Upper lobe of left lung (tissue), 6 donors: ENCODE data around the gene VPS33B. TPM values are rescaled to one million over a fixed set of nuclear protein-coding genes. Genes with fewer than 3 reads are reported as not detected.

Experiments used
- ATAC-seq, 2 donors: fragments of 200-7000 bp; cut with Tn5 transposase; one replicate each; pipeline ENCODE4 v1.9.1; 2022; ENCODE audit warnings: mild to moderate bottlenecking in 2 of 2, moderate library complexity in 2 of 2; ENCODE audit not compliant: low FRiP score in 2 of 2
- DNase-seq, 2 donors: peaks; one replicate each; pipeline ENCODE4 v3.0.0-alpha.2; 2019 to 2020
- H3K27ac ChIP-seq, 4 donors: fragments of 200-600 bp; sonication (generic); one replicate each; pipeline ENCODE4 v1.5.1; 2016 to 2019
- H3K27me3 ChIP-seq, 4 donors: fragments of 200-600 bp; sonication (generic); one replicate each; pipeline ENCODE4 v1.5.1; 2017 to 2019
- H3K36me3 ChIP-seq, 4 donors: fragments of 200-600 bp; sonication (generic); one replicate each; pipeline ENCODE4 v1.5.1; 2016 to 2019
- H3K4me1 ChIP-seq, 4 donors: fragments of 200-600 bp; sonication (generic); one replicate each; pipeline ENCODE4 v1.5.1; 2018 to 2019
- H3K4me3 ChIP-seq, 4 donors: fragments of 200-600 bp; sonication (generic); one replicate each; pipeline ENCODE4 v1.5.1; 2017 to 2019; ENCODE audit warnings: mild to moderate bottlenecking in 2 of 4, moderate library complexity in 1 of 4
- H3K9me3 ChIP-seq, 4 donors: fragments of 200-600 bp; sonication (generic); one replicate each; pipeline ENCODE4 v1.5.1; 2018 to 2019
- CTCF ChIP-seq, 6 experiments: fragments of 450-650 bp in 4 of 6; fragments of 200-600 bp in 2 of 6; sonication (generic) in 2 of 6; IDR thresholded peaks; one replicate each; pipeline ENCODE4 v1.5.1; 2016 to 2019; ENCODE audit warnings: antibody characterized with exemption in 6 of 6
- EP300 ChIP-seq, 4 donors: sonication (generic); formaldehyde crosslinking; IDR thresholded peaks; one replicate each; pipeline ENCODE4 v1.5.1; 2017; ENCODE audit warnings: antibody characterized with exemption in 4 of 4, control low read depth in 2 of 4
- POLR2A ChIP-seq, 4 donors: fragments of 450-650 bp; IDR thresholded peaks; one replicate each; pipeline ENCODE4 v1.5.1; 2016 to 2017; ENCODE audit warnings: antibody characterized with exemption in 4 of 4, mild to moderate bottlenecking in 2 of 4
- POLR2AphosphoS5 ChIP-seq, 2 donors: sonication (generic); formaldehyde crosslinking; IDR thresholded peaks; one replicate each; pipeline ENCODE4 v1.5.1; 2017; ENCODE audit warnings: antibody characterized with exemption in 2 of 2
- WGBS, 2 donors: methylation state at CpG; one replicate each; pipeline ENCODE4 v1.1.5; 2017 to 2018; 5-methylcytosine and 5-hydroxymethylcytosine counted together
- total RNA-seq, 6 donors: library from RNA; depleted of rRNA in 4 of 6; stranded (reverse); fragments of >200 nt in 4 of 6; gene quantifications; one replicate each; pipeline versions ENCODE4 v1.1.0 to v1.2.1, GENCODE V29; 2016 to 2021
- donor health status: DM: no; HTN: no; CAD: no; lungs with moderate emphysema.
- donor health status: DM: no; HTN: yes; CAD: no; lungs with severe emphysema.

VPS33B gene
- total RNA-seq, 6 donors from 2014 or later = 9.2 to 20.2 (median 14.8) TPM

GRCh38 chr15:90957031-90957790 is 65.2 kb downstream of the VPS33B start:
- H3K27ac ChIP-seq = peak overlapping the region in 2 of 4 donors; percentile 43 to 49
- H3K36me3 ChIP-seq = peaks cover 0 to 41% (median 27%) of the 10 kb centered on the region in 4 donors
- peak overlapping the region; percentile 40 to 69 (median 56) for H3K4me3 ChIP-seq
- WGBS, 2 donors = 38 to 47% methylated on average over 21 to 43 of the region's 63 CpGs
- DNase-seq = peak in 1 of 2 donors; percentile 90
- no peaks in the 10 kb centered on the region for H3K27me3 ChIP-seq
- TF ChIP-seq EP300 (IDR thresholded peaks at IDR 0.05) (no peak), CTCF (IDR thresholded peaks at IDR 0.05) (no peak), POLR2A (IDR thresholded peaks at IDR 0.05) (no peak), POLR2AphosphoS5 (IDR thresholded peaks at IDR 0.05) (no peak)
- ATAC-seq = peak in 1 of 2 donors; percentile 22
- no peaks in the 10 kb centered on the region for H3K9me3 ChIP-seq
- H3K4me1 ChIP-seq = peaks cover 23 to 35% (median 25%) of the 10 kb centered on the region in 4 donors

- Histone ChIP-seq H3K4me3 (peak overlapping the region; percentile 40 to 69 (median 56)), H3K27ac (peak overlapping the region in 2 of 4 donors; percentile 43 to 49), H3K9me3 (no peaks in the 10 kb centered on the region), H3K36me3 (peaks cover 0 to 41% (median 27%) of the 10 kb centered on the region in 4 donors), H3K27me3 (no peaks in the 10 kb centered on the region), H3K4me1 (peaks cover 23 to 35% (median 25%) of the 10 kb centered on the region in 4 donors)
- ATAC-seq (peak; percentile 30 to 77), DNase-seq (peak; percentile 80 to 97)
- peak in 1 of 2 donors; percentile 5 for TF ChIP-seq POLR2AphosphoS5 (IDR thresholded peaks at IDR 0.05)
- no peak for TF ChIP-seq EP300 (IDR thresholded peaks at IDR 0.05)
- TF ChIP-seq POLR2A (IDR thresholded peaks at IDR 0.05) = no peak
- peak; percentile 89 to 98 (median 92) for TF ChIP-seq CTCF (IDR thresholded peaks at IDR 0.05)
- WGBS, 2 donors = 13 to 28% methylated on average over 23 to 44 of the region's 56 CpGs
Observed at GRCh38 chr15:90956274-90957030, 65.9 kb downstream of the VPS33B start.

- H3K4me1 ChIP-seq = peaks cover 23 to 35% (median 25%) of the 10 kb centered on the region in 4 donors
- TF ChIP-seq EP300 (IDR thresholded peaks at IDR 0.05) = no peak
- TF ChIP-seq POLR2AphosphoS5 (IDR thresholded peaks at IDR 0.05) = no peak
- TF ChIP-seq CTCF (IDR thresholded peaks at IDR 0.05) = no peak
- TF ChIP-seq POLR2A (IDR thresholded peaks at IDR 0.05) = no peak
- no peaks in the 10 kb centered on the region for H3K9me3 ChIP-seq
- H3K27me3 ChIP-seq = no peaks in the 10 kb centered on the region
- 70 to 72% methylated on average over 20 of the region's 20 CpGs for WGBS, 2 donors
- no peak for DNase-seq
- H3K27ac ChIP-seq = peak overlapping the region in 1 of 4 donors; percentile 49
- ATAC-seq = no peak
- peaks cover 1 to 41% (median 26%) of the 10 kb centered on the region in 4 donors for H3K36me3 ChIP-seq
- H3K4me3 ChIP-seq = peak overlapping the region in 3 of 4 donors; percentile 55 to 85 (median 64)
Observed at GRCh38 chr15:90955624-90956273, 66.6 kb downstream of the VPS33B start.

- DNase-seq = peak; percentile 98 to 99
- Histone ChIP-seq H3K27ac (peak within 1 kb of the TSS; percentile 76 to 95 (median 87)), H3K4me1 (peaks cover 23 to 35% (median 25%) of the 10 kb centered on the region in 4 donors), H3K4me3 (peak within 1 kb of the TSS; percentile 55 to 89 (median 74)), H3K36me3 (peaks cover 5 to 41% (median 32%) of the 10 kb centered on the region in 4 donors), H3K9me3 (no peaks in the 10 kb centered on the region), H3K27me3 (no peaks in the 10 kb centered on the region)
- WGBS, 2 donors = 3 to 5% methylated on average over 31 to 43 of the region's 69 CpGs
- peak in 1 of 6 experiments; percentile 31 for TF ChIP-seq CTCF (IDR thresholded peaks at IDR 0.05)
- peak; percentile 58 to 67 for TF ChIP-seq POLR2AphosphoS5 (IDR thresholded peaks at IDR 0.05)
- no peak for TF ChIP-seq EP300 (IDR thresholded peaks at IDR 0.05)
- TF ChIP-seq POLR2A (IDR thresholded peaks at IDR 0.05) = peak in 2 of 4 donors; percentile 74 to 76
- peak; percentile 95 to 97 for ATAC-seq
Observed at GRCh38 chr15:90954712-90955623, 67.4 kb downstream of the VPS33B start, which contains the start of gene RCCD1. RCCD1 (plus strand) TSS chr15:90954884; CDS start chr15:90956735, 1,851 bp downstream.
